Activated naive CD8-positive, alpha-beta T cell treated with anti-CD3 and anti-CD28 coated beads, Interleukin-2, amount 50 U/mL, for 16 hours (primary cell): ENCODE data around the gene CFAP221.
"Not testable (repeated sequence)": the region's sequence is repeated elsewhere in the genome, so short reads cannot be mapped to it uniquely, and the experiment has no call there.

ENCODE experiments used
- DNase-seq: peaks from one replicate; pipeline ENCODE4 v3.0.0-alpha.2; 2020; ENCODE audit warnings: low read depth, low spot score

The CFAP221 gene

GRCh38 chr2:119586085-119586484, 41.8 kb downstream of the CFAP221 start:
- DNase-seq, result no peak

- DNase-seq, result no peak
Measured at GRCh38 chr2:119590873-119591272, 46.6 kb downstream of the CFAP221 start.

GRCh38 chr2:119591523-119591922, 47.3 kb downstream of the CFAP221 start:
- no peak for DNase-seq

- no peak for DNase-seq
Measured at GRCh38 chr2:119592436-119592835, 48.2 kb downstream of the CFAP221 start.

GRCh38 chr2:119596638-119597037, 52.4 kb downstream of the CFAP221 start:
- DNase-seq, result no peak

GRCh38 chr2:119598596-119599263, 54.5 kb downstream of the CFAP221 start:
- DNase-seq, result no peak

- DNase-seq, result no peak
Measured at GRCh38 chr2:119599384-119599783, 55.1 kb downstream of the CFAP221 start.

- DNase-seq, result no peak
Measured at GRCh38 chr2:119605096-119605495, 60.8 kb downstream of the CFAP221 start.

- DNase-seq, result no peak
Measured at GRCh38 chr2:119606674-119607073, 62.4 kb downstream of the CFAP221 start.

GRCh38 chr2:119608553-119608952, 64.3 kb downstream of the CFAP221 start:
- DNase-seq, result no peak

- no peak for DNase-seq
Measured at GRCh38 chr2:119609337-119609736, 65.1 kb downstream of the CFAP221 start.

GRCh38 chr2:119614140-119614539, 69.9 kb downstream of the CFAP221 start:
- DNase-seq, result not testable (repeated sequence)

GRCh38 chr2:119616421-119616820, 72.2 kb downstream of the CFAP221 start:
- DNase-seq, result no peak

- DNase-seq, result no peak
Measured at GRCh38 chr2:119617455-119617854, 73.2 kb downstream of the CFAP221 start.

GRCh38 chr2:119618725-119619124, 74.5 kb downstream of the CFAP221 start:
- not testable (repeated sequence) for DNase-seq

- DNase-seq, result no peak
Measured at GRCh38 chr2:119625226-119625625, 81.0 kb downstream of the CFAP221 start.

- DNase-seq, result no peak
Measured at GRCh38 chr2:119629323-119629825, 85.1 kb downstream of the CFAP221 start.

- no peak for DNase-seq
Measured at GRCh38 chr2:119630121-119630520, 85.9 kb downstream of the CFAP221 start.

GRCh38 chr2:119637371-119637770, 93.1 kb downstream of the CFAP221 start:
- no peak for DNase-seq

- DNase-seq, result no peak
Measured at GRCh38 chr2:119638246-119638645, 94.0 kb downstream of the CFAP221 start.

- DNase-seq, result no peak
Measured at GRCh38 chr2:119638685-119639554, 94.7 kb downstream of the CFAP221 start.

- peak; percentile 55 for DNase-seq
Measured at GRCh38 chr2:119641562-119642258, 97.5 kb downstream of the CFAP221 start.
